GM19238 (cell line): Measurements from ENCODE around the gene ZNF221.
A peak's percentile ranks its signal among the peaks of the same experiment; 100 is the strongest.

Source experiments
- DNase-seq: peaks from one replicate; pipeline ENCODE4 v3.0.0; 2011; ENCODE audit warnings: low spot score; ENCODE audit not compliant: insufficient read length

The ZNF221 gene

GRCh38 chr19:43957891-43958290 lies 6.9 kb downstream of the ZNF221 start:
- DNase-seq = no peak

GRCh38 chr19:43960411-43960810 lies 9.4 kb downstream of the ZNF221 start:
- DNase-seq = no peak

GRCh38 chr19:43966079-43966694 lies 15.2 kb downstream of the ZNF221 start:
- no peak for DNase-seq

- no peak for DNase-seq
Measured at GRCh38 chr19:43976732-43977131, 25.7 kb downstream of the ZNF221 start.

GRCh38 chr19:43983544-43983911 lies 32.5 kb downstream of the ZNF221 start:
- no peak for DNase-seq

GRCh38 chr19:43983912-43984686 lies 33.1 kb downstream of the ZNF221 start, which contains the start of gene ZNF155:
ZNF155 (plus strand) TSS chr19:43984188; CDS start chr19:43988544, 4,356 bp downstream.
- DNase-seq = peak; percentile 52

GRCh38 chr19:43984687-43985000 lies 33.6 kb downstream of the ZNF221 start:
- no peak for DNase-seq

GRCh38 chr19:43997631-43998290 lies 46.7 kb downstream of the ZNF221 start:
- DNase-seq = no peak

GRCh38 chr19:44002212-44002565 lies 51.2 kb downstream of the ZNF221 start:
- DNase-seq = no peak

- peak; percentile 75 for DNase-seq
Measured at GRCh38 chr19:44002566-44003460, 51.8 kb downstream of the ZNF221 start, which contains the start of gene ZNF230. ZNF230 (plus strand) TSS chr19:44002957; CDS start chr19:44007079, 4,122 bp downstream.

GRCh38 chr19:44003461-44004009 lies 52.5 kb downstream of the ZNF221 start:
- DNase-seq = peak; percentile 4

GRCh38 chr19:44005973-44006372 lies 54.9 kb downstream of the ZNF221 start:
- no peak for DNase-seq

GRCh38 chr19:44007473-44007872 lies 56.4 kb downstream of the ZNF221 start:
- DNase-seq = no peak

- no peak for DNase-seq
Measured at GRCh38 chr19:44010468-44010867, 59.4 kb downstream of the ZNF221 start.
